Activated CD4-positive, alpha-beta T cell treated with anti-CD3 and anti-CD28 coated beads for 36 hours (primary cell): ENCODE data around the gene AVP. TPM values are rescaled to one million over a fixed set of nuclear protein-coding genes. Genes with fewer than 3 reads are reported as not detected.

Source experiments
- ATAC-seq: fragments of 200-7000 bp; cut with Tn5 transposase; one replicate; pipeline ENCODE4 v1.10.0; 2021; ENCODE audit warnings: mild to moderate bottlenecking, moderate library complexity
- CTCF ChIA-PET: fragments of 350-600 bp; sonication (Branson Sonifier 250); formaldehyde crosslinking; loops from one replicate; lab custom pipeline; 2021; ENCODE audit warnings: antibody characterized with exemption; lab: Charles Lee
- POLR2A ChIA-PET: fragments of 350-600 bp; sonication (Branson Sonifier 250); formaldehyde crosslinking; loops from one replicate; lab custom pipeline; 2021; ENCODE audit warnings: antibody characterized with exemption, inconsistent platforms; lab: Charles Lee
- DNase-seq: peaks from one replicate; pipeline ENCODE4 v3.0.0-alpha.2; 2020
- H3K27ac Mint-ChIP-seq: one replicate; pipeline ENCODE4 v1.8.0; 2021; ENCODE audit warnings: mixed read lengths
- H3K27me3 Mint-ChIP-seq: one replicate; pipeline ENCODE4 v1.8.0; 2021; ENCODE audit warnings: mixed read lengths
- H3K36me3 Mint-ChIP-seq: one replicate; pipeline ENCODE4 v1.8.0; 2021; ENCODE audit warnings: low read depth, mixed read lengths
- H3K4me1 Mint-ChIP-seq: one replicate; pipeline ENCODE4 v1.8.0; 2021; ENCODE audit warnings: mixed read lengths
- H3K4me3 Mint-ChIP-seq: one replicate; pipeline ENCODE4 v1.8.0; 2021; ENCODE audit warnings: mild to moderate bottlenecking, moderate library complexity, mixed read lengths
- H3K9me3 Mint-ChIP-seq: one replicate; pipeline ENCODE4 v1.8.0; 2021; ENCODE audit warnings: low read depth, mixed read lengths
- intact Hi-C, 2 experiments: fragments of 100-400 bp; cut with DNase I in 1 of 2; cut with micrococcal nuclease in 1 of 2; formaldehyde crosslinking; loops; one replicate each; pipeline versions ENCODE4 v1.14.2 to v1.15.1; 2022 to 2024; cut with DNase I, micrococcal nuclease
- total RNA-seq, 2 experiments: library from RNA; stranded (reverse); gene quantifications; one replicate each; pipeline ENCODE4 v1.2.3, GENCODE V29; 2021

The AVP gene
- total RNA-seq, 2 experiments from 2014 or later, result not detected

DNA sequence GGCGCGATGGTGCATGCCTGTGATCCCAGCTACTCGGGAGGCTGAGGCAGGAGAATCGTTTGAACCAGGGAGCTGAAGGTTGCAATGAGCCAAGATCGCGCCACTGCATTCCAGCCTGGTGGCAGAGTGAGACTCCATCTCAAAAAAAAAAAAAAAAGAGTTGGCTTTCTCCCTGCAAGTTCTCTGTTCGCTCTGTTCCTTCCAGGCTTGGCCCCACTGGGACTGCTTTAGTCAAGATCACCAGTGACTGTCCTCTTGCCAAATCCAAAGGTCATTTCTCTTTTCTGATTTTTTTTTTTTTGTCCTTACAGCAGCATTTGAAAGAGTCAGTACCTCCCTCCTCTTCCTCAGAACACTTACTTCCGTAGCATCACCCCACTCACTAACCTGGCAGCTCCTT, 51.9 kb downstream of the AVP start:
- ChIA-PET CTCF (interaction anchor here (2.2 kb wide), 1 partner anchor 12 kb away, joined by 4 read pairs; no protein-coding TSS in a partner anchor), POLR2A (interaction anchor here (1.5 kb wide), 1 partner anchor 18 kb away, joined by 17 read pairs; no protein-coding TSS in a partner anchor)
- H3K4me3 Mint-ChIP-seq, result no peak overlapping the region
- H3K27ac Mint-ChIP-seq, result no peak overlapping the region
- ATAC-seq, result no peak
- H3K36me3 Mint-ChIP-seq, result peaks cover 45% of the 10 kb centered on the region
- no peaks in the 10 kb centered on the region for H3K9me3 Mint-ChIP-seq
- peaks cover 12% of the 10 kb centered on the region for H3K4me1 Mint-ChIP-seq
- H3K27me3 Mint-ChIP-seq, result no peaks in the 10 kb centered on the region
- intact Hi-C loops, result no loop called here
- DNase-seq, result no peak

Other genes with a start within 250 kb of the AVP start
- 10 to 100 TPM; 29.4 to 35.3 TPM for gene PCED1A, start 244.1 kb downstream of the AVP start, total RNA-seq
- gene VPS16, start 244.0 kb downstream of the AVP start, total RNA-seq, result 10 to 100 TPM; 32.3 to 47.6 TPM
- gene PTPRA, start 211.2 kb downstream of the AVP start, total RNA-seq, result 10 to 100 TPM; 58.5 to 86.3 TPM
- 1 to 10 TPM; 8.0 to 8.3 TPM for gene GNRH2, start 41.1 kb downstream of the AVP start, total RNA-seq
- 100 to 1,000 TPM; 107 to 153 TPM for gene MRPS26, start 38.7 kb downstream of the AVP start, total RNA-seq
- gene OXT, start 13.1 kb downstream of the AVP start, total RNA-seq, result under 1 TPM in 1 of 2 experiments, not detected in 1; 0.40 TPM
- gene FASTKD5, start 75.1 kb upstream of the AVP start, total RNA-seq, result 10 to 100 TPM; 22.6 TPM
- 1 to 10 TPM; 4.9 to 5.5 TPM for gene UBOX5, start 75.1 kb upstream of the AVP start, total RNA-seq
- gene LZTS3, start 88.8 kb upstream of the AVP start, total RNA-seq, result under 1 TPM; 0.87 to 0.88 TPM
- 10 to 100 TPM; 49.3 to 52.2 TPM for gene DDRGK1, start 120.0 kb upstream of the AVP start, total RNA-seq
- gene ITPA, start 124.8 kb upstream of the AVP start, total RNA-seq, result 10 to 100 TPM; 32.7 to 67.5 TPM
- gene SLC4A11, start 154.5 kb upstream of the AVP start, total RNA-seq, result under 1 TPM; 0.60 to 0.66 TPM